Measurements from ENCODE around the gene PEDS1. TPM values are rescaled to one million over a fixed set of nuclear protein-coding genes. Genes with fewer than 3 reads are reported as not detected.
"Not testable (repeated sequence)": the region's sequence is repeated elsewhere in the genome, so short reads cannot be mapped to it uniquely, and the experiment has no call there.

The PEDS1 gene
- polyA plus RNA-seq, 12 donors: 19.9 to 52.3 (median 24.5) TPM; not detected in 1

DNA sequence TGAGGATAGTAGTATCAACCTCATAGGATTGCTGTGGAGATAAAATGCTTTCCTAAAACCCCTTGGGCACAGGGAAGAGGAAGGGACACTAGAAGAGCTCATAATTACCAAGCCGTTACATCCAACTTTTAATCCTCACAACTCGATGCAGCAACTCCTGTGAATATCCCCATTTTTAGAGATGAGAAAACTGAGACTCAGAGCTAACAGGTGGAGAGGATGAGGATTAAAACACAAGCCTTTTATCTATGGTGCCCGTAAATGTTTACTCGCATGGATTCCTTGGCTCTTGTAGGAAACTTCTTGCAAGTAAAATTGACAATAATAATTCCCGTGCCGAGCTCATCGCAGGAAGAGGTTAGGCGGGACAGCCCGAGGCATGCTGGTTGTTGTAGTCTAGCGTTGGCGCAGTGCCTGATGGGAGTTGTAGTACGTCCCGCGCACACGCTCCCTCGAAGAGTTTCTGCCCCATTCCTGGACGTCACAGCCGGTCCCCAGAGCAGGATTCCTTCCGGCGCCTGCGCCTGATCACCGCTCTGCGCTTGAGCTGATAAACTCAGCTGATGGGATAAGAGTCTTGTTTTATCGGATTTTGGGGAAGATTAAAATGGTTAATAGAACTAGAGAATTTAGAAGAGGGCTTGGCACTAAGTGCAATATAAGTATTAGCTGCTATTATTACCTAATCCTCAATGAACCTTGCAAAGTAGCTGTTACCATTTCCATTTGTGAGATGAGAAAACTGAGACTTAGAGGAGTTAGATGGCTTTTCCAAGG is 37.7 kb downstream of the PEDS1 start:
- peak; percentile 99 for DNase-seq

DNA sequence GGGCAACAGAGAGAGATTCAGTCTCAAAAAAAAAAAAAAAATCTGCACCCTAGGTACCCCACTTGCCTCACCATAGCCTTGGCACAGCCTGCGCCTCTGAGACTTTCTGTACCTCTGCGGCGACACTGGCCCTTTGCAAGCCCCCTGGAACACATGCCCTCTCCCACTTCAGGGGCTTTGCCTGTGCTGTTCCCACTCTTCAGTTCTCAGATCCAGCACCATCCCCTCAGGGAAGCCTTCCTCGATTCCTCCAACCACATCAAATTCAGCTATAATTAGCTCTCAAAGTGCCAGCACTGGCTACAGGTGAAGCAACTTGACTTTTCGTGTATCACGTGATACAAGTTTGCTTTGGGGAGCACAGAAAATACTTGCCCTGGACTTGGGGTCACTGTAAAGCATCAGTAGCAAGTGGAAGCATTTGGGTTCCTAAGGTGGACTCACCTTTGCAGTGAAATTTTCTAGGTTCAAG is 38.4 kb downstream of the PEDS1 start:
- DNase-seq: no peak

DNA sequence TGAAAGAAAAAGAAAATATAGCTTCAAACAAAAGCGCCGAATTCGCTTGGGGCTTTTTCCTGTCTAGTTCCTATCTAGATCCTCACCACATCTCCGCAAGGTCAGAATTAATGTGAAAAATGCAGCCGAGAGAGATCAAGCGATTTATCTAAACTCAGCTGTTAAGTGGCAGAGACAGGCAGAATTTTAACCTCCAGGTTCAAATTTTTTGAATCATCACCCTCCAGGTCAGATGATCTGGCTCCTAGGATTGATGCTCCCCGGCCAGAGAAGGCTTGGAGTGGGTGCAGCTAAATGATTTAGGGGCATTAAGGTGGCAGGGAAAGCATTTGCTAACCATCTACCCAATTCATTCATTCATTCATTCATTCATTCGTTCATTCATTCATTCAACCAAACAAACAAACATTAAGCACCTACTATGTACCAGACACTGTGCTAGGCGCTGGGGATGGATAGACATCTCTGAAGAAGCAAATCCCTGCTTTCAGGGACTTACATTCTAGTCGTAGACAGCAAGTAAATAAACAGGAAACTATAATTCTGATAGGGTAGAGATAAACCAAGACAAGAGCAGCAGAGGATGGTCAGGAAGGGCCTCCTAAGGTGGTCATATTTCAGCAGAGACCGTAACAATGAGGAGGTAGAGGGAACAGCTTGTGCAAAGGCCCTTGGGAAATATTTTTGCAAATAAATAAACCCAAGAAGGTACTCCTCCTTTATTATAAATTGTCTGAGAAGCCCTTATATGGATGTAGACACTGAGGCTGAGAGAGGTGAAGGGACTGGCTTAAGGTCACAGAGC is 39.9 kb downstream of the PEDS1 start:
- DNase-seq: no peak

GRCh38 chr20:50112512-50113419 is 40.8 kb downstream of the PEDS1 start, which contains the start of gene UBE2V1:
Gene UBE2V1, minus strand, starts transcription at chr20:50113150. Its CDS starts 22 bp downstream, at chr20:50113128.
- DNase-seq: peak; percentile 91

- DNase-seq: no peak
Observed at GRCh38 chr20:50111829-50112495, 41.6 kb downstream of the PEDS1 start.

GRCh38 chr20:50111120-50111828 is 42.2 kb downstream of the PEDS1 start:
- DNase-seq: no peak

GRCh38 chr20:50110141-50111047 is 43.1 kb downstream of the PEDS1 start:
- DNase-seq: no peak

DNA sequence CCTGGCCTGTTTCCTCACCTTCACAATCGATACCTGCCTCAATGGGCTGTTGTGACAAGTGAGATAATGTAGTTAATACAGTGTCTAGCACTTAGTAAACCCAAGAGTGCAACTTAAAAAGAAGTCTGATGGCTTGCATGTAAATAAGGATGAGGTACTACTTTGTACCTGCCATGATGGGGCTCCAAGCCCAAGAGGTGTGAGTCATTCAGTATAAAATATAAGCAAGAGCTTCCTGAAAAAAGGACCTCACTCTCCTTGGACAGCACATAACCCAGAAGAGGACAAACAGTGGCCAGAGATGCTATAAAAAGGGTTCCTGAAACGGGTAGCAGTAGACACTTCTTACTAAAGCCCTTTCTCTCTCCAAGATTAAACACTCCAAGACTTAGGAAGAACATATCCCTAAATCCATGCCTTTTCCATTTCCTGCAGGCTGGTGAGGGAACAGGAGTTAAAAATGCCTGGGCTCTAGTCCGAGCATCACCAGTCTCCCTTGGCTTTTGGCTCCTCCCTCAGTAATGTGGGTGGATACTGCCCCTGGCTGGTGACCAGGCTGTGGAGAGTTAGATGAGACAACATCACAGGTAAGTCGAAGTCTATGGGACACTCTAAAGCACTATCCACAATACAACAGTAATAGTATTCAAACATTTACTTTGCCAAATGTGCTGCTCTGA is 44.8 kb downstream of the PEDS1 start:
- DNase-seq: no peak

- no peak for DNase-seq
Observed at GRCh38 chr20:50107796-50108331, 45.7 kb downstream of the PEDS1 start.

DNA sequence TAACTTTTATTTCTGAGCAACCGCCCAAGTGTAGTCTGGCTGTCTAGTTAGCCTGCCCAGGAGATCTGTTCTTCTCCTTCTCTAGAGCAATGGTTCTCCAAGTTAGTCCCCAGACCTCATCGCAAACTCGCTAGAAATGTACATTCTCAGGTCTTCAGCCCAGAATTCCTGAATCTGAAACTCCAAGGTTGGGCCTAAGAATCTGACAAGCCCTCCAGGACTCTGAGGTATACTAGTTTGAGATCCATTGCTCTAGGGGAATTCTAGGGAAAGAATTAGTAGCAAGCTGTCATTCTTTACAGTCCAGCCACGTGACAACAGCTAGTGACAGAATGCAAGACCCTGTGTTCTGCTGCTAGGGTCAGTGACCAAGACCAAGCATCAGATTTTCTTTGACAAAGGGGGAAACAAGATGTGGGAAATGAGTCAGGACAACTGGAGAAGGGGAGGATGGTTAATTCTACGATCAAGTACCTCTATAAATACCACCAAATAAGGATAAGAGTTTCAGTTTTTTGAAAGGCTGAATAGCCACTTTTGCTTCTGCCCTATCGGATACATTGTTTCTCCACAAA is 46.4 kb downstream of the PEDS1 start:
- DNase-seq: no peak

- not testable (repeated sequence) for DNase-seq
Observed at GRCh38 chr20:50106669-50107068, 46.9 kb downstream of the PEDS1 start.

Other genes starting within 250 kb of the PEDS1 start
- gene SPATA2, start 238.2 kb downstream of the PEDS1 start, polyA plus RNA-seq (ENCODE audit: insufficient read length in 12 of 12): 1 to 10 TPM in 11 of 12 donors, not detected in 1; 4.8 to 6.8 (median 5.8) TPM
- gene RNF114, start 217.3 kb downstream of the PEDS1 start, polyA plus RNA-seq (ENCODE audit: insufficient read length in 12 of 12): 10 to 100 TPM in 11 of 12 donors, not detected in 1; 34.0 to 56.9 (median 40.4) TPM
- 10 to 100 TPM in 4 of 12 donors, 1 to 10 TPM in 7, not detected in 1; 6.4 to 14.5 (median 8.7) TPM for gene SNAI1, start 170.7 kb downstream of the PEDS1 start, polyA plus RNA-seq (ENCODE audit: insufficient read length in 12 of 12)
- 100 to 1,000 TPM; 103 to 227 (median 132) TPM for gene UBE2V1, start 40.6 kb downstream of the PEDS1 start, polyA plus RNA-seq (ENCODE audit: insufficient read length in 12 of 12)
- gene CEBPB, start 37.1 kb upstream of the PEDS1 start, polyA plus RNA-seq (ENCODE audit: insufficient read length in 12 of 12): 10 to 100 TPM in 1 of 12 donors, 1 to 10 TPM in 10, not detected in 1; 3.9 to 11.5 (median 5.5) TPM

All from muscle of arm (tissue), 12 donors.